BJ (cell line): ENCODE results near the gene DICER1. TPM values are rescaled to one million over a fixed set of nuclear protein-coding genes. Genes with fewer than 3 reads are reported as not detected.

Source experiments
- CTCF ChIA-PET: fragments of 350-600 bp; formaldehyde crosslinking; extraction: SDS; loops from one replicate; lab custom pipeline; 2021; ENCODE audit warnings: antibody characterized with exemption, inconsistent platforms; lab: Yijun Ruan, JAX
- POLR2A ChIA-PET: fragments of 300-600 bp; sonication (Branson Sonifier 250); formaldehyde crosslinking; extraction: SDS; loops from one replicate; lab custom pipeline; 2021; ENCODE audit warnings: antibody characterized with exemption; lab: Charles Lee
- DNase-seq: peaks from one replicate; pipeline ENCODE4 v3.0.0-alpha.2; 2011; ENCODE audit warnings: low read depth
- H3K27me3 ChIP-seq: 2 replicates; pipeline ENCODE4 v1.6.0; 2011; ENCODE audit warnings: low read length; ENCODE audit not compliant: control insufficient read depth, insufficient read depth
- H3K36me3 ChIP-seq: 2 replicates; pipeline ENCODE4 v1.5.1; 2011; ENCODE audit warnings: low read length; ENCODE audit not compliant: control insufficient read depth, insufficient read depth
- H3K4me3 ChIP-seq: 2 replicates; pipeline ENCODE4 v1.5.1; 2011; ENCODE audit warnings: low read depth, mild to moderate bottlenecking, control low read depth, low read length
- CTCF ChIP-seq: IDR thresholded peaks from 2 replicates; pipeline ENCODE4 v1.5.1; 2011; ENCODE audit warnings: low read depth, mild to moderate bottlenecking, control low read depth, inconsistent platforms, low read length, moderate library complexity; ENCODE audit not compliant: insufficient read depth
- polyA plus RNA-seq: library from polyadenylated mRNA; depleted of rRNA; stranded (reverse); fragments of >200 nt; gene quantifications from 2 replicates; pipeline ENCODE4 v1.2.3, GENCODE V29; 2011

The DICER1 gene
- polyA plus RNA-seq, 1 experiment: 15.7 TPM

GRCh38 chr14:95097385-95097784, 59.9 kb downstream of the DICER1 start:
- no peak overlapping the region for H3K4me3 ChIP-seq
- H3K27me3 ChIP-seq: no peaks in the 10 kb centered on the region
- ChIA-PET CTCF (interaction anchor here (1.8 kb wide), 1 partner anchor 407 kb away, joined by 4 read pairs; no protein-coding TSS in a partner anchor), POLR2A (no interaction called here)
- TF ChIP-seq CTCF: no peak
- no peak for DNase-seq
- H3K36me3 ChIP-seq: peaks cover 7% of the 10 kb centered on the region

- CTCF ChIA-PET: interaction anchor here (1.8 kb wide), 1 partner anchor 406 kb away, joined by 4 read pairs; no protein-coding TSS in a partner anchor
- DNase-seq: no peak
- POLR2A ChIA-PET: no interaction called here
- H3K27me3 ChIP-seq: no peaks in the 10 kb centered on the region
- peaks cover 6% of the 10 kb centered on the region for H3K36me3 ChIP-seq
- H3K4me3 ChIP-seq: no peak overlapping the region
- TF ChIP-seq CTCF: no peak
Observed at GRCh38 chr14:95096476-95096875, 60.9 kb downstream of the DICER1 start.

GRCh38 chr14:95095996-95096395, 61.3 kb downstream of the DICER1 start:
- Histone ChIP-seq H3K27me3 (no peaks in the 10 kb centered on the region), H3K36me3 (peaks cover 6% of the 10 kb centered on the region), H3K4me3 (no peak overlapping the region)
- ChIA-PET CTCF (interaction anchor here (1.8 kb wide), 1 partner anchor 406 kb away, joined by 4 read pairs; no protein-coding TSS in a partner anchor), POLR2A (no interaction called here)
- no peak for TF ChIP-seq CTCF
- no peak for DNase-seq

GRCh38 chr14:95092723-95093122, 64.6 kb downstream of the DICER1 start:
- TF ChIP-seq CTCF: no peak
- ChIA-PET POLR2A (no interaction called here), CTCF (interaction anchor here (0.8 kb wide), 1 partner anchor 49 kb away, joined by 3 read pairs; no protein-coding TSS in a partner anchor)
- DNase-seq: no peak
- no peaks in the 10 kb centered on the region for H3K27me3 ChIP-seq
- H3K36me3 ChIP-seq: peaks cover 6% of the 10 kb centered on the region
- H3K4me3 ChIP-seq: no peak overlapping the region

GRCh38 chr14:95091581-95091980, 65.7 kb downstream of the DICER1 start:
- Histone ChIP-seq H3K36me3 (peaks cover 7% of the 10 kb centered on the region), H3K27me3 (no peaks in the 10 kb centered on the region), H3K4me3 (no peak overlapping the region)
- ChIA-PET POLR2A (no interaction called here), CTCF (no interaction called here)
- no peak for TF ChIP-seq CTCF
- no peak for DNase-seq
